Measurements from ENCODE around the gene ZNF668.

Gene ZNF668

DNA sequence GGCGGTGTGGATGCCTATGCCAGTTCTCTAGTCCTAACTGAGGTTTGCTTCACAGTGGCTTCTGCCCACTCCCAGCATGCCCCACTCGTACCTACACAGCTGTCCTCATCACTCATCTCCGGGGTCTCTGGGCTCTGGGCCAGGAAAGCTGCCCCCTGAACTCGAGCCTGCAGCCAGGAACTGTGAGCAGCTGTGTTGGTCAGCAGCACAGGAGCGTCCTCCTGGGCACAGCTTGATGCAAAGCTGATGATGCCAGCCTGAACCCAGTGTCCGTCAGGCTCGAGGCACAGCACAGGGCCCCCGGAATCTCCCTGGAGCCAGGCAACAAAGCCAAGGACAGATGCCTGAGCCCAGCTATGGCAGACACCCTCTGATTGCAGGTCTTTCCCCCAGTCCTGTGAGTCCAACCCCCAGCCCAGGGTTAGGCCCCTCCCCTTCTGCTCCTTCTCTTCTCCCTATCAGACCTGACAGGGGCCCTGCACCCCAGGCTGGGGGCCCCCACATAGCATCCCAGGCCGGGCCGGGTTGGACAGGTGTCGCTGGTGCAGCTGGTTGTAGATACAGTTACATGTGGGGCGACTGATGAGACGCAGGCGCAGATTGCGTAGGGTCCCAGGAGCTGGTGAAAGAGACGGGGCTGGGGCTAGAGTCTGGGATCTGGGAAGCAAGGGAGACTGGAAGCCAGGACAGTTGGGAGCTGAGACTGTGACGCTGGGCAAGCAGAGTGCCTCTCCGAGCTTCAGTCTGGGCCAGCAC, 12.0 kb upstream of the ZNF668 start:
- DNase-seq (ENCODE audit: extremely low spot score) = no peak
- CTCF ChIA-PET = no interaction called here
- TF ChIP-seq NFRKB (IDR thresholded peaks at IDR 0.05) (no peak), FOXM1 (IDR thresholded peaks at IDR 0.05; ENCODE audit: borderline replicate concordance) (no peak), SUZ12 (IDR thresholded peaks at IDR 0.05) (no peak), ZNF384 (IDR thresholded peaks at IDR 0.05) (no peak), CTBP1 (IDR thresholded peaks at IDR 0.05; ENCODE audit: borderline replicate concordance) (no peak), FOXA1 (IDR thresholded peaks at IDR 0.05) (no peak), ARNT (IDR thresholded peaks at IDR 0.05) (no peak), BHLHE40 (IDR thresholded peaks at IDR 0.05; ENCODE audit: borderline replicate concordance) (no peak), L3MBTL2 (conservative IDR thresholded peaks at IDR 0.05) (no peak), FOXK2 (IDR thresholded peaks at IDR 0.05) (no peak), HDGF (IDR thresholded peaks at IDR 0.05; ENCODE audit: borderline replicate concordance) (no peak)
- TF ChIP-seq, protein P1, sequence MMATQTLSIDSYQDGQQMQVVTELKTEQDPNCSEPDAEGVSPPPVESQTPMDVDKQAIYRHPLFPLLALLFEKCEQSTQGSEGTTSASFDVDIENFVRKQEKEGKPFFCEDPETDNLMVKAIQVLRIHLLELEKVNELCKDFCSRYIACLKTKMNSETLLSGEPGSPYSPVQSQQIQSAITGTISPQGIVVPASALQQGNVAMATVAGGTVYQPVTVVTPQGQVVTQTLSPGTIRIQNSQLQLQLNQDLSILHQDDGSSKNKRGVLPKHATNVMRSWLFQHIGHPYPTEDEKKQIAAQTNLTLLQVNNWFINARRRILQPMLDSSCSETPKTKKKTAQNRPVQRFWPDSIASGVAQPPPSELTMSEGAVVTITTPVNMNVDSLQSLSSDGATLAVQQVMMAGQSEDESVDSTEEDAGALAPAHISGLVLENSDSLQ (IDR thresholded peaks at IDR 0.05) = no peak
- POLR2A ChIA-PET = interaction anchor here (0.7 to 3.2 kb wide), 4 partner anchors 9 to 422 kb away, joined by 3 to 23 read pairs (median 4); partner anchors contain the start of genes KAT8, RUSF1, ZNF646 and ZNF668

DNA sequence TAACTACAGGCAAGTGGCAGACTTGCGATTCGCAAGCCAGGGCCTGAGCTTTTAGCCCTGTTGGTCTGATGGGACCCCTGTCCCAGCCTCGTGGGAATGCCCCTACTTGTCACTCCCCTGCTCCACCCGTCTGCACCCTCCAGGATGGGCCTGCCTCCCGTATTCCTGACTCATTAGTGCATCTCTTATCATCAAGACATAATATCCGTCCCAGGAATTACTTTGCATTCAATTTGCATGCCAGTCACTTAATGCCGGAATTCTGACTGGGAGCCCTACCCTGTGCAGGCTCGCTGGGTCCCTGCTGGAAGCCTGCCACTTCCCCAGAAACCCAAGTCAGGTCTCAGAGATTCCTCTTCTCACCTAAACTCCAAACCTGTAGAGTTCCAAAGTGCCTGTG, 11.4 kb upstream of the ZNF668 start:
- no peak for DNase-seq (ENCODE audit: extremely low spot score)
- ChIA-PET CTCF (no interaction called here), POLR2A (interaction anchor here (0.7 to 3.2 kb wide), 4 partner anchors 8 to 423 kb away, joined by 3 to 23 read pairs (median 3); partner anchors contain the start of genes KAT8, RUSF1, ZNF646 and ZNF668)
- TF ChIP-seq BHLHE40 (IDR thresholded peaks at IDR 0.05; ENCODE audit: borderline replicate concordance) (no peak), LEF1 (IDR thresholded peaks at IDR 0.05; ENCODE audit: borderline replicate concordance) (no peak), ELF4 (IDR thresholded peaks at IDR 0.05) (no peak), ZNF384 (IDR thresholded peaks at IDR 0.05) (no peak), CTBP1 (IDR thresholded peaks at IDR 0.05; ENCODE audit: borderline replicate concordance) (no peak), FOXM1 (IDR thresholded peaks at IDR 0.05; ENCODE audit: borderline replicate concordance) (no peak), TARDBP (IDR thresholded peaks at IDR 0.05) (no peak)

DNA sequence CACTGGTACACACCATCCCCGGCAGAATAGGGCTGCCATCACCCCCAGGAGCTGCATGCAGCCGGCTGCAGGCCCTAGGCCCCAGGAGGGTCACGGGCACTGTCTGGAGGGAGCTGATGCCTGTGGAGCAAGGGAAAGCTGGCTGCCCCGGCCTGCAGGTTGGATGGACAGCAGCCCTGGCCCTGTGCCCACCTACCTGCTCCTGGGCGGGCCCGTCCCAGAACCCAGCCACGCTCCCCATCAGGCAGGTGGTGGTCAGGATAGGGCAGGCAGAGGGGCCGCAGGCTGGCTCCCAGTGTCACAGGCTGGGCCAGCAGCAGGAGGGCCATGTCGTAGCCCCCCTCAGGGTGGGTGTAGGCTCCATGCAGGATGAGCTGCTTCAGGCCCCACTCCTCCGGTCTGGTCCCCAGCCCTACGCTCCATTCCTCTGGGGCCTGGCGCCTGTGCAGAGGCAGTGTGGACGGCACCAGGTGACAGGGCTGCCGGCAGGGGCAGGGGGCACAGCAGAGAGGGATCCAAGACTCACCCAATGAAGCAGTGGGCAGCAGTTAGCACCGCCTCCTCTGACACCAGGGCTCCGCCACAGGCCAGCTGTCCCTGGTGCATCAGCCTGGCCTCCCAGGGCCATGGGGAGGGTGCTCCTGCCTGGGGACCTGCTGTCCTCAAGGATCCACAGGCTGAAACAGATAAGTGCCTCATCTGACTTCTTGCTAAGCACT, 10.7 kb upstream of the ZNF668 start:
- ChIA-PET CTCF (no interaction called here), POLR2A (interaction anchor here (0.8 to 3.2 kb wide), 2 partner anchors 9 to 10 kb away, joined by 3 to 23 read pairs; partner anchors contain the start of genes ZNF646 and ZNF668)

DNA sequence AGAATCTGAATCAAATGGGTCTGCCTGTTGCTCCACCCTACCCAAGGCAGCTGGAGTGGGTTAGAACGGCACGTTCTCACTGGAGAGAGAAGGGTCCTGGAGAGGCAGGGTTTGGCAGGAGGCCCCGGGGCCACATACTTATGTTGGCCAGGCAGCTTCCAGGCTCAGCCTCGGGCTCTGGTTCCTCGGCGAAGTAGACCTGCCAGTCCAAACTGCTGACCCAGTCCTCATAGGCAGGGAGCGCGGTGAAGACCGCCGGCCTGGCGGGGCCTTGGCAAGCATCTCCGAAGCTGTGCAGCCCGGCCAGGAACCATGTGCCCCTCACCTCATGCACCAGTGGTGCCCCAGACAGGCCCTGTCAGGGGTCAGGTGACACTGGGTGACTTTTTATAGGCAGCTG, 9.9 kb upstream of the ZNF668 start:
- TF ChIP-seq SP1 (IDR thresholded peaks at IDR 0.05) = no peak
- no peak for TF ChIP-seq LEF1 (IDR thresholded peaks at IDR 0.05; ENCODE audit: borderline replicate concordance)
- TF ChIP-seq FOXK2 (IDR thresholded peaks at IDR 0.05) = no peak
- TF ChIP-seq TARDBP (IDR thresholded peaks at IDR 0.05) = no peak
- no peak for TF ChIP-seq CTBP1 (IDR thresholded peaks at IDR 0.05; ENCODE audit: borderline replicate concordance)
- TF ChIP-seq FOXM1 (IDR thresholded peaks at IDR 0.05; ENCODE audit: borderline replicate concordance) = no peak
- TF ChIP-seq, protein P1 (IDR thresholded peaks at IDR 0.05) = no peak
- no peak for TF ChIP-seq L3MBTL2 (conservative IDR thresholded peaks at IDR 0.05)
- ChIA-PET POLR2A (interaction anchor here (3.2 kb wide), 1 partner anchor 9 kb away, joined by 23 read pairs; the partner anchor contains the start of genes ZNF646 and ZNF668), CTCF (no interaction called here)
- no peak for DNase-seq (ENCODE audit: extremely low spot score)

More for the DNA sequence above, 10.7 kb upstream of the ZNF668 start:
- TF ChIP-seq L3MBTL2 (conservative IDR thresholded peaks at IDR 0.05) (no peak), FOXK2 (IDR thresholded peaks at IDR 0.05) (no peak), SP1 (IDR thresholded peaks at IDR 0.05) (no peak), NFRKB (IDR thresholded peaks at IDR 0.05) (no peak), SUZ12 (IDR thresholded peaks at IDR 0.05) (no peak), FOXM1 (IDR thresholded peaks at IDR 0.05; ENCODE audit: borderline replicate concordance) (no peak)
- DNase-seq (ENCODE audit: extremely low spot score) = no peak

DNA sequence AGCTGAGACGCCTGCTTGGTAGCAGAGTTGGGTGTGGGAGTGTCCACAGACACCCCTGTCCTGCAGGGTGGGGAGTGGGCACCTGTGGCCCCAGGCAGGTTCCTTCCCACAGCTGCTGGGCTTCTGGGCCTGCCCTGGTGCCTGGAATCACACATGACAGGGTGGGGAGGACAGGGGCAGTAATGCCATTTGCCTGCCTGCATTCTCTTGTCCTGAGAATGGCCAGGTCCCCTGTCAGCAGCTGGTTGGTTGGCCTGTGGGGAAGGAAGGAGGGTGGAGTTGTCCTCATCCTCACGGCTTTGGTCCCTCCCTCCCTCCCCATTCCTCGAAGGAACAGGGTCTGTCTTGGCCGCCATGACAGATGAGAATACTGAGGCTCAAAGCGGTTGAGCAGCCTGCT, 9.5 kb upstream of the ZNF668 start:
- DNase-seq (ENCODE audit: extremely low spot score) = no peak
- TF ChIP-seq ARNT (IDR thresholded peaks at IDR 0.05) (no peak), NFRKB (IDR thresholded peaks at IDR 0.05) (no peak), HDGF (IDR thresholded peaks at IDR 0.05; ENCODE audit: borderline replicate concordance) (no peak), TARDBP (IDR thresholded peaks at IDR 0.05) (no peak), FOXM1 (IDR thresholded peaks at IDR 0.05; ENCODE audit: borderline replicate concordance) (no peak), ELF4 (IDR thresholded peaks at IDR 0.05) (no peak), FOXK2 (IDR thresholded peaks at IDR 0.05) (no peak), SUZ12 (IDR thresholded peaks at IDR 0.05) (no peak), SP1 (IDR thresholded peaks at IDR 0.05) (no peak), BHLHE40 (IDR thresholded peaks at IDR 0.05; ENCODE audit: borderline replicate concordance) (no peak), FOXA1 (IDR thresholded peaks at IDR 0.05) (no peak), L3MBTL2 (conservative IDR thresholded peaks at IDR 0.05) (no peak), LEF1 (IDR thresholded peaks at IDR 0.05; ENCODE audit: borderline replicate concordance) (no peak), ZNF384 (IDR thresholded peaks at IDR 0.05) (no peak), CTBP1 (IDR thresholded peaks at IDR 0.05; ENCODE audit: borderline replicate concordance) (no peak)
- TF ChIP-seq, protein P1 (IDR thresholded peaks at IDR 0.05) = no peak
- CTCF ChIA-PET = no interaction called here
- POLR2A ChIA-PET = interaction anchor here (1.2 to 3.2 kb wide), 2 partner anchors 9 to 10 kb away, joined by 4 to 23 read pairs; partner anchors contain the start of genes ZNF646 and ZNF668
